ENCODE measurements around the gene ADAMTSL1. TPM values are rescaled to one million over a fixed set of nuclear protein-coding genes. Genes with fewer than 3 reads are reported as not detected.

ADAMTSL1 gene
- total RNA-seq, 2 donors from 2014 or later: 1.5 TPM; not detected in 1

DNA sequence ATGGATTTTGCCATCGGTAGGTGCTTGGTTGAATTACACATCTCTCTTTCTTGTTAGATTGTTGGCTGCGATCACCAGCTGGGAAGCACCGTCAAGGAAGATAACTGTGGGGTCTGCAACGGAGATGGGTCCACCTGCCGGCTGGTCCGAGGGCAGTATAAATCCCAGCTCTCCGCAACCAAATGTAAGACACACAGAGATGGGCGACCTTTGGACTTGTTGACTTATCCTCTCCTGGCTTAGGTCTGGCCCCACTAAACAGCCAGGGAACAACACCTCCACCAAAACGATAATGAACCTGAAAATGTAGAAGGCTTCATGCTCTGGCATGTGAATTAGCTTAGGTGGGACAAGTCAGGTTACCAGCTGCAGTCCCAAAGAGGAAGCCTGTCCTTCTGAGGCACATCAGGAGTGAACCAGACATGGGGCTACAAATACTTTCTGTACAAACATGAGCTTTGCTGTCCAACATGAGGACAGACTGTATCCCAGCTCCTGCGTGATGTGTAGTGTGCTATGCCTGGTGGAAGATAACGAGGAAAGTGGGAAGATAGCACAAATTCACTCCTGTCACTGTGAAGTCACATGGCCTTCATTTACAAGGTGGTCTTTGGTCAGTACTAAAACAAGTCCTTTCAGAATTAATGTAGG, 148.4 kb downstream of the ADAMTSL1 start:
- H3K27me3 ChIP-seq (ENCODE audit: control insufficient read depth, insufficient read depth, low read length, poor library complexity, severe bottlenecking): no peaks in the 10 kb centered on the region
- H3K4me3 ChIP-seq (ENCODE audit: low read length): no peak overlapping the region

DNA sequence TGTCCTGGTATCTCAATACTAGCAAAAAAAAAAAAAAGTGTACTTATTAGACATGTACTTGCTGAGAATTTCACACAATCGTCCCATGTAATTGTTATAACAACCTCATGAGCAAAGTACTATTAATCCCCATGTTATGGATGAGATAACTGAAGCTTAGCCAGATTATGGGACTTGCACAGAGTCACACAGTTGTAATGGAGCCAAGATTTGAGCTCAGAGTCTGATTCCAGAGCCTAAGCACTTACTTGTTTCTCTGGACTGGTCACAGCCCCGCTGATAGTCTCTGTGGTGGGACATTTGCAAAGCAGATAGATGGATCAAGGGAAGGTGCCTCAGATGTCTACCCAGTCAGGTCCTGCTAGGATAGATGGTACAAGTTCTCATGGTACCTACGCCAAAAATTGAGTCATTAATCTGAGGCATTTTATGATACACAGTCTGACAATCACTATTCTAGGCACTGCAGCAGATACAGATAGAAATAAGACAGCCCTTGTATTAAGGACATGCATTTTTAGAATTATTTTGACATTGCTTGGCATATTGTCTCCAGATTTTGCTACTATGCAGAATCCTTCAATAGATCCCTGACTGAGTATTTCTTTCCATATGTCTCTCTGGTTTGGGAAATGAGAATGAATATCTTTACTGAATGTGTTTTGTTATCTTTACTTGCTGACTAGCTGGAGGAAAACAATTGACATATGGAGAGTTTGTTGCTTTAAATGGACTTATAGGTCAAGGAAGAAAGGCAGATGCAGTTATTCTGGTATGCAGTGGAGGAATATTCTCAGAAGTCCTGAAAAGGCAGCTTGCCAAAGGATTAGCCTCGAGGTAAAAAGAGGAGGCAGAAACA, 149.5 kb downstream of the ADAMTSL1 start:
- H3K4me3 Mint-ChIP-seq: no peak overlapping the region
- H3K4me1 ChIP-seq (ENCODE audit: control insufficient read depth, insufficient read depth, low read length): peaks cover 6% of the 10 kb centered on the region
- H3K27ac ChIP-seq (ENCODE audit: low read depth, low read length): no peak overlapping the region
- peaks cover 10% of the 10 kb centered on the region for H3K9me3 Mint-ChIP-seq
- 86% methylated on average over 2 to 4 of the region's 4 CpGs for WGBS, 2 experiments (ENCODE audit: insufficient coverage in 1 of 2, insufficient read length in 1 of 2)
- no peak overlapping the region for H3K9ac ChIP-seq (ENCODE audit: extremely low read depth, low read length, poor library complexity, severe bottlenecking)
- H3K36me3 Mint-ChIP-seq (ENCODE audit: low read depth): no peaks in the 10 kb centered on the region
- peaks cover 12% of the 10 kb centered on the region for H3K27me3 Mint-ChIP-seq (ENCODE audit: insufficient read depth)
- H3K4me1 Mint-ChIP-seq: peaks cover 11% of the 10 kb centered on the region
- H3K27ac Mint-ChIP-seq: no peak overlapping the region
- TF ChIP-seq, protein P1, sequence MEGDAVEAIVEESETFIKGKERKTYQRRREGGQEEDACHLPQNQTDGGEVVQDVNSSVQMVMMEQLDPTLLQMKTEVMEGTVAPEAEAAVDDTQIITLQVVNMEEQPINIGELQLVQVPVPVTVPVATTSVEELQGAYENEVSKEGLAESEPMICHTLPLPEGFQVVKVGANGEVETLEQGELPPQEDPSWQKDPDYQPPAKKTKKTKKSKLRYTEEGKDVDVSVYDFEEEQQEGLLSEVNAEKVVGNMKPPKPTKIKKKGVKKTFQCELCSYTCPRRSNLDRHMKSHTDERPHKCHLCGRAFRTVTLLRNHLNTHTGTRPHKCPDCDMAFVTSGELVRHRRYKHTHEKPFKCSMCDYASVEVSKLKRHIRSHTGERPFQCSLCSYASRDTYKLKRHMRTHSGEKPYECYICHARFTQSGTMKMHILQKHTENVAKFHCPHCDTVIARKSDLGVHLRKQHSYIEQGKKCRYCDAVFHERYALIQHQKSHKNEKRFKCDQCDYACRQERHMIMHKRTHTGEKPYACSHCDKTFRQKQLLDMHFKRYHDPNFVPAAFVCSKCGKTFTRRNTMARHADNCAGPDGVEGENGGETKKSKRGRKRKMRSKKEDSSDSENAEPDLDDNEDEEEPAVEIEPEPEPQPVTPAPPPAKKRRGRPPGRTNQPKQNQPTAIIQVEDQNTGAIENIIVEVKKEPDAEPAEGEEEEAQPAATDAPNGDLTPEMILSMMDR (conservative IDR thresholded peaks at IDR 0.05): no peak
- DNase-seq: no peak
- no peaks in the 10 kb centered on the region for H3K36me3 ChIP-seq (ENCODE audit: control insufficient read depth, insufficient read depth, low read length)
- H3K9me3 ChIP-seq (ENCODE audit: control insufficient read depth, low read length): peaks cover 16% of the 10 kb centered on the region
- no peaks in the 10 kb centered on the region for H3K27me3 ChIP-seq (ENCODE audit: control insufficient read depth, insufficient read depth, low read length, poor library complexity, severe bottlenecking)
- no peak overlapping the region for H3K4me3 ChIP-seq (ENCODE audit: low read length)

More for the DNA sequence above, 148.4 kb downstream of the ADAMTSL1 start:
- H3K27me3 Mint-ChIP-seq (ENCODE audit: insufficient read depth): peaks cover 4% of the 10 kb centered on the region
- Histone ChIP-seq H3K9me3 (ENCODE audit: control insufficient read depth, low read length) (peaks cover 4% of the 10 kb centered on the region), H3K4me1 (ENCODE audit: control insufficient read depth, insufficient read depth, low read length) (peaks cover 6% of the 10 kb centered on the region), H3K36me3 (ENCODE audit: control insufficient read depth, insufficient read depth, low read length) (no peaks in the 10 kb centered on the region), H3K9ac (ENCODE audit: extremely low read depth, low read length, poor library complexity, severe bottlenecking) (no peak overlapping the region), H3K27ac (ENCODE audit: low read depth, low read length) (no peak overlapping the region)
- TF ChIP-seq, protein P1 (conservative IDR thresholded peaks at IDR 0.05): no peak
- no peak for DNase-seq
- WGBS, 2 experiments (ENCODE audit: insufficient coverage in 1 of 2, insufficient read length in 1 of 2): 93 to 99% methylated on average over 8 to 11 of the region's 11 CpGs
- no peak overlapping the region for H3K4me3 Mint-ChIP-seq
- H3K4me1 Mint-ChIP-seq: peaks cover 11% of the 10 kb centered on the region
- H3K27ac Mint-ChIP-seq: no peak overlapping the region
- H3K36me3 Mint-ChIP-seq (ENCODE audit: low read depth): no peaks in the 10 kb centered on the region
- no peaks in the 10 kb centered on the region for H3K9me3 Mint-ChIP-seq

DNA sequence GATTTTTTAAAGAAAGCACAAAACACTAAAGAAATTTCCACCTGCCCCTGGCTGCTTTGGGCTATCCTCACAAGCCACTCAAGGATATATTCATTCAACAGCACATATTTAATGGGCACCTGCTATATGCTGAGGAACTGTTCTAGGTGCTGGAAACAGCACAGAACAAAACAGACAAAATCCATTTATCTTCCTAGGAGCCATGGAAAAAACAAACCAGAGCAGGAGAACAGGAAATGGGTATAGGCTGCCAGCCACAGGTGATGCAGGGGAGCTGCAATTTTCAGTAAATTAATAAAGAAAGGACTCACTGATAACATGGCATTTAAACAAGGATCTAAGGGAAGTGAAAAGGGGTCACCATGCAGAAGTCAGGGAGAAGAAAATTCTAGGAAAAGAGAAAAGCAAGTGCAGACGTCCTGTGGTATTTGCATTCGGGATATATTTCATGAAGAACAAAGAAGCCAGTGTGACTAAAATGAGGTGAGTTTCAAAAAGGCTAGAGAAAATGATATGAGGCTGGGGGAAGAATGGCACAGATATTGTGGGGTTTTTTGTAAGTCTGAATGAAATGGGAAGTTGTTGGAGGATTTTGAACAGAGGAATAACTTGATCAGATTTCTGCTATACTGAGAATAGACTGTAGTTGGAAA, 152.2 kb downstream of the ADAMTSL1 start:
- H3K9me3 Mint-ChIP-seq: peaks cover 10% of the 10 kb centered on the region
- Histone ChIP-seq H3K9ac (ENCODE audit: extremely low read depth, low read length, poor library complexity, severe bottlenecking) (no peak overlapping the region), H3K36me3 (ENCODE audit: control insufficient read depth, insufficient read depth, low read length) (no peaks in the 10 kb centered on the region), H3K27ac (ENCODE audit: low read depth, low read length) (no peak overlapping the region), H3K4me3 (ENCODE audit: low read length) (no peak overlapping the region), H3K9me3 (ENCODE audit: control insufficient read depth, low read length) (peaks cover 16% of the 10 kb centered on the region), H3K27me3 (ENCODE audit: control insufficient read depth, insufficient read depth, low read length, poor library complexity, severe bottlenecking) (no peaks in the 10 kb centered on the region), H3K4me1 (ENCODE audit: control insufficient read depth, insufficient read depth, low read length) (peaks cover 15% of the 10 kb centered on the region)
- no peak for DNase-seq
- peaks cover 15% of the 10 kb centered on the region for H3K4me1 Mint-ChIP-seq
- no peaks in the 10 kb centered on the region for H3K36me3 Mint-ChIP-seq (ENCODE audit: low read depth)
- H3K27me3 Mint-ChIP-seq (ENCODE audit: insufficient read depth): peaks cover 12% of the 10 kb centered on the region
- 87 to 88% methylated on average over 2 of the region's 2 CpGs for WGBS, 2 experiments (ENCODE audit: insufficient coverage in 1 of 2, insufficient read length in 1 of 2)
- H3K27ac Mint-ChIP-seq: no peak overlapping the region
- no peak overlapping the region for H3K4me3 Mint-ChIP-seq
- TF ChIP-seq, protein P1 (conservative IDR thresholded peaks at IDR 0.05): no peak

All from endodermal cell (in vitro differentiated cells).